Liver (tissue), 9 donors: Measurements from ENCODE around the gene OR5J2. TPM values are rescaled to one million over a fixed set of nuclear protein-coding genes. Genes with fewer than 3 reads are reported as not detected.

ENCODE experiments used
- DNase-seq: peaks from one replicate; pipeline ENCODE4 v3.0.0-alpha.2; 2017; ENCODE audit warnings: low spot score
- H3K27ac ChIP-seq, 2 donors: one replicate each; pipeline ENCODE4 v1.7.0; 2013; ENCODE audit warnings: inconsistent platforms in 2 of 2, low read length in 2 of 2, control low read depth in 1 of 2, low read depth in 1 of 2, mild to moderate bottlenecking in 1 of 2
- H3K27me3 ChIP-seq, 4 donors: one replicate each; pipeline versions ENCODE4 v1.6.1 to v1.7.0; 2013; ENCODE audit warnings: low read length in 3 of 4, inconsistent platforms in 1 of 4, mild to moderate bottlenecking in 1 of 4, moderate library complexity in 1 of 4; ENCODE audit not compliant: control insufficient read depth in 4 of 4, insufficient read depth in 4 of 4
- H3K36me3 ChIP-seq, 4 donors: one replicate each; pipeline versions ENCODE4 v1.6.1 to v1.7.0; 2013; ENCODE audit warnings: low read length in 3 of 4, mild to moderate bottlenecking in 3 of 4, low read depth in 1 of 4, moderate library complexity in 1 of 4; ENCODE audit not compliant: control insufficient read depth in 4 of 4, insufficient read depth in 3 of 4
- H3K4me1 ChIP-seq, 4 donors: one replicate each; pipeline versions ENCODE4 v1.6.1 to v1.7.0; 2013; ENCODE audit warnings: low read length in 3 of 4, mild to moderate bottlenecking in 3 of 4, moderate library complexity in 1 of 4; ENCODE audit not compliant: control insufficient read depth in 4 of 4, insufficient read depth in 4 of 4
- H3K4me3 ChIP-seq, 3 donors: one replicate each; pipeline versions ENCODE4 v1.6.1 to v1.7.0; 2013; ENCODE audit warnings: low read length in 3 of 3, control low read depth in 1 of 3, low read depth in 1 of 3, mild to moderate bottlenecking in 1 of 3
- H3K9ac ChIP-seq, 2 donors: one replicate each; pipeline ENCODE4 v1.7.0; 2013; ENCODE audit warnings: low read length in 2 of 2, mild to moderate bottlenecking in 2 of 2, moderate library complexity in 2 of 2, control low read depth in 1 of 2, low read depth in 1 of 2
- H3K9me3 ChIP-seq, 4 donors: one replicate each; pipeline versions ENCODE4 v1.6.1 to v1.7.0; 2013; ENCODE audit warnings: low read length in 3 of 4; ENCODE audit not compliant: control insufficient read depth in 4 of 4
- ATF3 ChIP-seq: IDR thresholded peaks from 2 replicates; pipeline ENCODE4 v1.6.1; 2016; ENCODE audit warnings: antibody characterized with exemption
- CTCF ChIP-seq: fragments of 150-350 bp; IDR thresholded peaks from 2 replicates; pipeline ENCODE4 v1.5.1; 2017; ENCODE audit warnings: improper control_type of control experiment, low read depth, low read length; ENCODE audit not compliant: missing input control
- EGR1 ChIP-seq, 2 donors: IDR thresholded peaks; 2 replicates each; pipeline ENCODE4 v1.6.1; 2016 to 2018; ENCODE audit warnings: antibody characterized with exemption in 2 of 2, low read depth in 2 of 2
- FOXA1 ChIP-seq: IDR thresholded peaks from 2 replicates; pipeline ENCODE4 v1.6.1; 2016; ENCODE audit warnings: antibody characterized with exemption
- FOXA2 ChIP-seq: IDR thresholded peaks from 2 replicates; pipeline ENCODE4 v1.6.1; 2016; ENCODE audit warnings: antibody characterized with exemption
- GABPA ChIP-seq, 2 donors: IDR thresholded peaks in 1 of 2; conservative IDR thresholded peaks in 1 of 2; 2 replicates each; pipeline ENCODE4 v1.6.1; 2016; ENCODE audit warnings: antibody characterized with exemption in 2 of 2, mild to moderate bottlenecking in 1 of 2, moderate library complexity in 1 of 2
- HNF4A ChIP-seq, 2 donors: conservative IDR thresholded peaks; 2 replicates each; pipeline ENCODE4 v1.6.1; 2016; ENCODE audit warnings: antibody characterized with exemption in 2 of 2, mild to moderate bottlenecking in 2 of 2
- HNF4G ChIP-seq: IDR thresholded peaks from 2 replicates; pipeline ENCODE4 v1.6.1; 2016; ENCODE audit warnings: antibody characterized with exemption
- JUND ChIP-seq, 2 donors: IDR thresholded peaks; 2 replicates each; pipeline ENCODE4 v1.6.1; 2016; ENCODE audit warnings: antibody characterized with exemption in 2 of 2
- NR2F2 ChIP-seq: IDR thresholded peaks from 2 replicates; pipeline ENCODE4 v1.6.1; 2016; ENCODE audit warnings: antibody characterized with exemption
- RAD21 ChIP-seq, 2 donors: IDR thresholded peaks; 2 replicates each; pipeline ENCODE4 v1.6.1; 2016; ENCODE audit warnings: antibody characterized with exemption in 2 of 2, mild to moderate bottlenecking in 2 of 2
- RXRA ChIP-seq, 2 donors: IDR thresholded peaks; 2 replicates each; pipeline ENCODE4 v1.6.1; 2017 to 2018; ENCODE audit warnings: antibody characterized with exemption in 2 of 2, mild to moderate bottlenecking in 1 of 2
- SP1 ChIP-seq: IDR thresholded peaks from 2 replicates; pipeline ENCODE4 v1.6.1; 2018; ENCODE audit warnings: antibody characterized with exemption, mild to moderate bottlenecking
- TAF1 ChIP-seq: conservative IDR thresholded peaks from 2 replicates; pipeline ENCODE4 v1.6.1; 2016; ENCODE audit warnings: antibody characterized with exemption, mild to moderate bottlenecking
- YY1 ChIP-seq: IDR thresholded peaks from 2 replicates; pipeline ENCODE4 v1.6.1; 2016; ENCODE audit warnings: antibody characterized with exemption, mild to moderate bottlenecking
- ZBTB33 ChIP-seq: IDR thresholded peaks from 2 replicates; pipeline ENCODE4 v1.6.1; 2016; ENCODE audit warnings: antibody characterized with exemption
- WGBS: extraction: QIAGEN DNeasy Blood & Tissue Kit; methylation state at CpG from one replicate; pipeline ENCODE4 v1.1.7; 2013; 5-methylcytosine and 5-hydroxymethylcytosine counted together
- polyA plus RNA-seq, 2 donors: library from polyadenylated mRNA; stranded (reverse) in 1 of 2; unstranded in 1 of 2; fragments of 200-250 nt in 1 of 2; fragments of >200 nt in 1 of 2; fragmentation: Nextera tagmentation in 1 of 2; extraction: Ambion mirVana in 1 of 2; gene quantifications; one replicate each; pipeline versions ENCODE4 v1.2.1 to v1.2.3, GENCODE V29; 2013 to 2015
- total RNA-seq, 2 donors: library from RNA; depleted of rRNA; stranded (reverse); fragments of >200 nt; gene quantifications; one replicate each; pipeline ENCODE4 v1.2.3, GENCODE V29; 2014
- TF ChIP-seq, protein P1 (sequence below): IDR thresholded peaks from 2 replicates; pipeline ENCODE4 v1.6.1; 2016; ENCODE audit warnings: antibody characterized with exemption, mild to moderate bottlenecking
- TF ChIP-seq, protein P2 (sequence below): IDR thresholded peaks from 2 replicates; pipeline ENCODE4 v1.6.1; 2016; ENCODE audit warnings: antibody characterized with exemption
- donor health status: healthy.
- donor health status: healthy.
- donor health status: healthy.
- donor health status: healthy.
- donor health status: healthy.

OR5J2 gene
- total and polyA plus RNA-seq, 4 donors: not detected

DNA sequence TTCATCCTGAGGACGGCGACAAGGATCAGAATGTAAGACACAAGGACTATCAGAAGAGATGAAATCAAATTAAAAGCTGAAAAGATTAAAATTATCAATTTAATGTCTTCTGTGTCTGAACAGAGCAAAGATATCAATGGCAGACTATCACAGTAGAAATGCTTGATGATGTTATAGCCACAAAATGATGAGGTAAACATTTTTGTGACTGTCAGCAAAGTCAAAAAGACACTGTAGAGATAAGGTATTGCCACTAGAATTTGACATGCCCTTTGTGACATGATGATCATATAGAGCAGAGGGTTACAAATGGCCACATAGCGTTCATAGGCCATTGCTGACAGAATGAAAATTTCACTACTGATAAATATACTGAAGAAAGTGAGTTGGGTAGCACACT lies 12.2 kb downstream of the OR5J2 start:
- TF ChIP-seq, protein P1, sequence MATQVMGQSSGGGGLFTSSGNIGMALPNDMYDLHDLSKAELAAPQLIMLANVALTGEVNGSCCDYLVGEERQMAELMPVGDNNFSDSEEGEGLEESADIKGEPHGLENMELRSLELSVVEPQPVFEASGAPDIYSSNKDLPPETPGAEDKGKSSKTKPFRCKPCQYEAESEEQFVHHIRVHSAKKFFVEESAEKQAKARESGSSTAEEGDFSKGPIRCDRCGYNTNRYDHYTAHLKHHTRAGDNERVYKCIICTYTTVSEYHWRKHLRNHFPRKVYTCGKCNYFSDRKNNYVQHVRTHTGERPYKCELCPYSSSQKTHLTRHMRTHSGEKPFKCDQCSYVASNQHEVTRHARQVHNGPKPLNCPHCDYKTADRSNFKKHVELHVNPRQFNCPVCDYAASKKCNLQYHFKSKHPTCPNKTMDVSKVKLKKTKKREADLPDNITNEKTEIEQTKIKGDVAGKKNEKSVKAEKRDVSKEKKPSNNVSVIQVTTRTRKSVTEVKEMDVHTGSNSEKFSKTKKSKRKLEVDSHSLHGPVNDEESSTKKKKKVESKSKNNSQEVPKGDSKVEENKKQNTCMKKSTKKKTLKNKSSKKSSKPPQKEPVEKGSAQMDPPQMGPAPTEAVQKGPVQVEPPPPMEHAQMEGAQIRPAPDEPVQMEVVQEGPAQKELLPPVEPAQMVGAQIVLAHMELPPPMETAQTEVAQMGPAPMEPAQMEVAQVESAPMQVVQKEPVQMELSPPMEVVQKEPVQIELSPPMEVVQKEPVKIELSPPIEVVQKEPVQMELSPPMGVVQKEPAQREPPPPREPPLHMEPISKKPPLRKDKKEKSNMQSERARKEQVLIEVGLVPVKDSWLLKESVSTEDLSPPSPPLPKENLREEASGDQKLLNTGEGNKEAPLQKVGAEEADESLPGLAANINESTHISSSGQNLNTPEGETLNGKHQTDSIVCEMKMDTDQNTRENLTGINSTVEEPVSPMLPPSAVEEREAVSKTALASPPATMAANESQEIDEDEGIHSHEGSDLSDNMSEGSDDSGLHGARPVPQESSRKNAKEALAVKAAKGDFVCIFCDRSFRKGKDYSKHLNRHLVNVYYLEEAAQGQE: no peak
- TF ChIP-seq HNF4G (no peak), EGR1 (IDR thresholded peaks at IDR 0.05; ENCODE audit: low read depth in 2 of 2) (no peak), CTCF (no peak)
- H3K27ac ChIP-seq: no peak overlapping the region
- 87% methylated on average over 3 of the region's 3 CpGs for WGBS
- H3K9me3 ChIP-seq: no peaks in the 10 kb centered on the region
- no peak overlapping the region for H3K4me3 ChIP-seq
- no peaks in the 10 kb centered on the region for H3K27me3 ChIP-seq
- no peaks in the 10 kb centered on the region for H3K4me1 ChIP-seq
- DNase-seq: no peak
- H3K9ac ChIP-seq: no peak overlapping the region
- H3K36me3 ChIP-seq: no peaks in the 10 kb centered on the region

- Histone ChIP-seq H3K36me3 (no peaks in the 10 kb centered on the region), H3K4me3 (no peak overlapping the region), H3K9me3 (no peaks in the 10 kb centered on the region), H3K4me1 (no peaks in the 10 kb centered on the region), H3K27me3 (no peaks in the 10 kb centered on the region), H3K27ac (no peak overlapping the region), H3K9ac (no peak overlapping the region)
- 73% methylated on average over 3 of the region's 3 CpGs for WGBS
- DNase-seq: no peak
- TF ChIP-seq CTCF: no peak
- TF ChIP-seq ATF3: no peak
- no peak for TF ChIP-seq RAD21 (IDR thresholded peaks at IDR 0.05)
- no peak for TF ChIP-seq FOXA1
- no peak for TF ChIP-seq ZBTB33
- no peak for TF ChIP-seq RXRA (IDR thresholded peaks at IDR 0.05)
- no peak for TF ChIP-seq GABPA (IDR thresholded peaks at IDR 0.05 in 1 of 2, conservative IDR thresholded peaks at IDR 0.05 in 1 of 2)
- TF ChIP-seq EGR1 (IDR thresholded peaks at IDR 0.05; ENCODE audit: low read depth in 2 of 2): no peak
- TF ChIP-seq HNF4A (conservative IDR thresholded peaks at IDR 0.05): no peak
- TF ChIP-seq SP1: no peak
- TF ChIP-seq, protein P1: no peak
- TF ChIP-seq FOXA2: no peak
- TF ChIP-seq, protein P2, sequence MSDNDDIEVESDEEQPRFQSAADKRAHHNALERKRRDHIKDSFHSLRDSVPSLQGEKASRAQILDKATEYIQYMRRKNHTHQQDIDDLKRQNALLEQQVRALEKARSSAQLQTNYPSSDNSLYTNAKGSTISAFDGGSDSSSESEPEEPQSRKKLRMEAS: no peak
- TF ChIP-seq NR2F2: no peak
- no peak for TF ChIP-seq HNF4G
- TF ChIP-seq JUND (IDR thresholded peaks at IDR 0.05): no peak
- no peak for TF ChIP-seq TAF1
- no peak for TF ChIP-seq YY1
These were observed 20.3 kb downstream of the OR5J2 start for GRCh38 chr11:56196705-56197104.
